CD4-positive, alpha-beta T cell treated with Interleukin-10 for 1 hour (primary cell): ENCODE results near the gene CLNK.
A peak's percentile ranks its signal among the peaks of the same experiment; 100 is the strongest.
"Not testable (repeated sequence)": the region's sequence is repeated elsewhere in the genome, so short reads cannot be mapped to it uniquely, and the experiment has no call there.

Experiments
- DNase-seq: peaks from one replicate; pipeline ENCODE4 v3.0.0-alpha.2; 2020

The CLNK gene

GRCh38 chr4:10656988-10657387 is 27.6 kb downstream of the CLNK start:
- no peak for DNase-seq

- no peak for DNase-seq
These were observed 28.1 kb downstream of the CLNK start for GRCh38 chr4:10656420-10656819.

GRCh38 chr4:10655968-10656367 is 28.6 kb downstream of the CLNK start:
- no peak for DNase-seq

- DNase-seq: no peak
These were observed 36.1 kb downstream of the CLNK start for GRCh38 chr4:10648479-10648878.

- no peak for DNase-seq
These were observed 36.7 kb downstream of the CLNK start for GRCh38 chr4:10647846-10648245.

- no peak for DNase-seq
These were observed 40.8 kb downstream of the CLNK start for GRCh38 chr4:10643600-10644425.

GRCh38 chr4:10640561-10641201 is 43.9 kb downstream of the CLNK start:
- peak; percentile 1 for DNase-seq

GRCh38 chr4:10639664-10640063 is 44.9 kb downstream of the CLNK start:
- no peak for DNase-seq

- no peak for DNase-seq
These were observed 45.5 kb downstream of the CLNK start for GRCh38 chr4:10639100-10639499.

- no peak for DNase-seq
These were observed 49.5 kb downstream of the CLNK start for GRCh38 chr4:10635091-10635490.

- DNase-seq: no peak
These were observed 55.2 kb downstream of the CLNK start for GRCh38 chr4:10629394-10629793.

GRCh38 chr4:10625131-10625530 is 59.4 kb downstream of the CLNK start:
- no peak for DNase-seq

GRCh38 chr4:10623862-10624261 is 60.7 kb downstream of the CLNK start:
- no peak for DNase-seq

- no peak for DNase-seq
These were observed 61.3 kb downstream of the CLNK start for GRCh38 chr4:10623241-10623640.

GRCh38 chr4:10622728-10623127 is 61.8 kb downstream of the CLNK start:
- no peak for DNase-seq

GRCh38 chr4:10620935-10621488 is 63.6 kb downstream of the CLNK start:
- DNase-seq: no peak

GRCh38 chr4:10619855-10620254 is 64.7 kb downstream of the CLNK start:
- DNase-seq: no peak

- DNase-seq: no peak
These were observed 65.3 kb downstream of the CLNK start for GRCh38 chr4:10619220-10619619.

- not testable (repeated sequence) for DNase-seq
These were observed 69.6 kb downstream of the CLNK start for GRCh38 chr4:10614926-10615325.

- DNase-seq: no peak
These were observed 70.6 kb downstream of the CLNK start for GRCh38 chr4:10613926-10614478.

- DNase-seq: no peak
These were observed 72.1 kb downstream of the CLNK start for GRCh38 chr4:10612476-10612875.

GRCh38 chr4:10611673-10612072 is 72.9 kb downstream of the CLNK start:
- no peak for DNase-seq

- DNase-seq: no peak
These were observed 75.9 kb downstream of the CLNK start for GRCh38 chr4:10608501-10609219.
